Fibroblast of skin of back (primary cell): ENCODE measurements around the gene GAS1. TPM values are rescaled to one million over a fixed set of nuclear protein-coding genes. Genes with fewer than 3 reads are reported as not detected.
A peak's percentile ranks its signal among the peaks of the same experiment; 100 is the strongest.

Experiments
- DNase-seq: peaks from one replicate; pipeline ENCODE4 v3.0.0-alpha.2; 2013
- polyA plus RNA-seq, 2 experiments: library from polyadenylated mRNA; unstranded; fragments of 120-200 nt; gene quantifications; one replicate each; pipeline ENCODE4 v1.2.1, GENCODE V29; 2013; ENCODE audit not compliant: insufficient read length in 2 of 2

GAS1 gene
- polyA plus RNA-seq (2013, experiment 1 of 2; ENCODE audit: insufficient read length): 17.6 TPM
- polyA plus RNA-seq (2013, experiment 2 of 2; ENCODE audit: insufficient read length): 19.7 TPM

DNA sequence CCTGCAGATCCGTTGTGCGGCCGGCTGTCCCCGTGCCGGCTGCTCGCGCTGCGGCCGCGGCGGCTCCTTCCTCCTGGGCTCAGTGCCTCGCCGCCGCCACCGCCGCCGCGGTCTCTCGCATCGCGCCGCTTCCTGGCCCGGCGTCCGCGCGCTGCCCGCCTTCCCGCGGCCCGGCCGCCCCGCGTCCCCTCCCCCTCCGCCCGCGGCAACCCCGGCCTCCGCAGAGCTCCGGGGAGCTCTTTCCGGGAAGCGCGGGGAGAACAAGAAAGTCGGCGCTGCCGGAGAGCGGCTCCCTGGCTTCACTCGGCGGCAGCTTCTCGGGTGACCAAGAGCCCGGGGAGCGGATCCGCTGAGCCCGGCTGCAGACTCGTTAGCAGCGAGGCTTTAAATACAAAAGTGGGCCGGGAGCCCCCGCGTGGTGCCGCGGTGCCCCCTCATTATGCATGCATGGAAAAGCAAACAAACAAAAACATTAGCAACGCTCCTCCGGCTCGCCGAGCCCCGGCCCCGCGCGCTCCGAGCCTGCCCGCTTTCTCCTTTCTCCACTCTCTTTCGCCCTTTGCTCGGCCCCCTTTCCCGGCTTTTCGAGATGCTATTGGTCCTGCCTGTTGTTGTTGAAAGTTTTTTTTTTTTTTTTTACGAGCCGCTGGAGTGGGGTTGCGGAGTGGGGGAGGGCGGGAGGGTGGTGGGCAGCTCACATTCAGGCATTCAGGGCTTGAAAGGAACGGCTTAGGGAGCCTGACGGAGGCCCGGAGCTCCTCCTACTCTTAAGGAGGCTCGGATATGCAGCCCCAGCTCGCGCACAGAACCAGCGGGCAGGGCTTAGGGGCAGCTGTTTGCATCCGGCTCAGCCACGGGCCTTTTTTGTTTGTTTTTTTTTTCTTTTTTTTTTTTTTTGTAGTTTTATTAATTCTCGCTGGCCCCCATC lies at the start of gene GAS1:
Gene GAS1 (minus strand): TSS at position 361 of the 928 bp plus-strand sequence. CDS start 727 bp downstream, outside the sequence.
- peak; percentile 96 for DNase-seq

- no peak for DNase-seq
Observed at GRCh38 chr9:86994231-86994630, 46.9 kb upstream of the GAS1 start.

GRCh38 chr9:86993830-86994229 lies 46.5 kb upstream of the GAS1 start:
- DNase-seq: no peak

GRCh38 chr9:86991077-86991476 lies 43.8 kb upstream of the GAS1 start:
- no peak for DNase-seq

- DNase-seq: no peak
Observed at GRCh38 chr9:86990290-86990689, 43.0 kb upstream of the GAS1 start.

DNA sequence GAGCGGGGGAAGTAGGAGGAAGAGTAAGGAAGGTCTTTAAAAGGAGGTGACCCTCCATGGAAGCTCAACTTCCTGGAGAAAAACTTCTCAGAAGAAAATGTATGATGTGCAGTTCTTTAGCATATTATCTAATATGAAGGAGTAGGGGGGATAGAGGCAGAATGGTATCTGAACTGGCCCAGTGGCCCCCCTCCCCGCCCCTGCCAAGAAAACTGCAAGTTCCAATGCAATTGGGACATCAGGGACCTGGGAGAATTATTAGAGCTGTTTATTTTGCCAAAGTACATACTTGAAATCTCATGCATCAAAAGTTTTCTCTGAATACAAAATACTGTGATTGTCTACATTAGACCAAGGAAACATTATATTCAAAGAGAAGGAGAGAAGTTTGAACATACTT lies 40.6 kb upstream of the GAS1 start:
- no peak for DNase-seq

DNA sequence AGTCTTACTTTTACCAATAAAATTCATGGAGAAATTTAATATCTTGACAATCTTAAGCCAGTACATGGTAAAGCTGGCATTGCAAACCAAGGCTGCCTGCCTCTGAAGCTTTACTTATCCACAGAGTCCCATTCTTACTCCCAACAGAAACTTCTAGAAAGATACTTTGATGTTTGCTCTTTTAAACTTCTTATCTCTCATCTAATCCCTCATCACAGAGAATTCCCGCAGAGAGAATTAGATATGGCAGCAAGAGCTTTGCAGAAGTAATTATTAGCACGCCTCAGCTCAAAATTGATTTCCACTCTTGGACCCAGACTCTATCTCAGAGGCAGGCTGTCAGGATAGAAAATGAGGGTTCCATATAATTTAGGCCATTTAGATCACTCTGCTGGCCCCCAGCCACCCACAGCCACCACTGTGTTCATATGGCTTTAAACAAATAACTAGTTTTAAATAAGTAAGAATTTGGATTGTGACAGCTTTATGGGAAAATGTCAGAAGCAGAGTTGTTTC lies 37.9 kb upstream of the GAS1 start:
- DNase-seq: no peak

- DNase-seq: peak; percentile 78
Observed at GRCh38 chr9:86983620-86984259, 36.4 kb upstream of the GAS1 start.

DNA sequence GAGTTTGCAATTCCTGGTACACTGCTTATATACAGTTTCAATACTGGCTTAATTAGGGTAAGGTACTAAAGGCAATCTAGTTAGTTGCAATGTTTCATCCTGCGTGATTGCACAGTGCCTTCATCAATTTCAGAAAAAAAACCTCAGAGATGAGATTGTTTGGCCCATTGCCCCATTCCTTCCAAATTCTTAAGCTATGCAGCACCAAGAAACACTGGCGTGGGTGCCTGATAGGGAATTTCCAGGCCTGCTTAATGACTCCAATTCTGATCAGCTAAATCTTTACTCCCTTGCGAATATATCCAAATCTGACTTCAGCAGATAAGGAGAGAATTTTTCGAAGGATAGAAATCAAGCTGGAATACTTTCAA lies 35.9 kb upstream of the GAS1 start:
- DNase-seq: no peak

GRCh38 chr9:86980802-86981201 lies 33.5 kb upstream of the GAS1 start:
- DNase-seq: no peak

DNA sequence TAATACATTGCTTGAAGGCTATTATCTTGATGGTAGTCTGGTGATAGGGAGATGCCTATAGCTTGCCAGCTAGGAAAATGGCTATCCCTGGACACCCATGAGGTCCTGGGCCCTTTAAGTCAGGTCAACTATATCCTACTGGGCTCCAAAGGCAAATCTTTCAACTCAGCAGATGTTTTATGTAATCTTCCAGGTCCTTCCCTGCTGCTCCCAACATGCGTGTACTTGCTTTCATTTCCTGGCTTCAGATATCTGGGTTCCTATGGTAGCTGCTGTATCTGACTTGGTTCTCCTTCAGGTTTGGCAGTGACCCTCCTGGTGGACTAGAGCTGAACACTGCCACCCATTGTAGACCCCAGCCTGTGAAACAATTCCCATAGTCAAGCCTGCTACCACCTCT lies 32.4 kb upstream of the GAS1 start:
- DNase-seq: no peak

DNA sequence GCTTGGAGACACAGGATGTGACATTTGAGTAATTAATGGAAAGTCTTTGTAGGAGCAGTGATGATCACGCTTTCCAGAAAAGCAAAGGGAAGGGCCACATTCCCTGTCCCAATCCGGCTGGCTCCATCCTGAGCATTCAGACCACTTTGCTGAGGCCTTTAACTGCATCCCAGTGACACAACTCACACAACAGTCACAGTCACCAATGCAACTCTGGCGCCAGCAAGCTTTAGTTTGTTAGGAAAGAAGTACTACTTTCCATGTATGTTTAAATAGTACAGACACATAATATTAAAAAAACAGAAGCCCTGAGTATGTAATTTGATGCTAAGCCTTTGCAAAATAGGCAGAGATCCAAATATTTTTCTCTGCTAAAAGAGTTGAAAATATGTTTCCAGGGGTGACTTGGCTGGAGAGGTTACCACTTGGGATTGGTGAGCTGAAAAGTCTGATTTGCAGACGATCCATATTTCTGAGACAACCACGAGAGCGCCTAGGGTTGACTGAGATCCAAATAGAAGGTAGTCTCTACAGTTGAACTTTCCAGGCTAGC lies 31.7 kb upstream of the GAS1 start:
- peak; percentile 70 for DNase-seq

DNA sequence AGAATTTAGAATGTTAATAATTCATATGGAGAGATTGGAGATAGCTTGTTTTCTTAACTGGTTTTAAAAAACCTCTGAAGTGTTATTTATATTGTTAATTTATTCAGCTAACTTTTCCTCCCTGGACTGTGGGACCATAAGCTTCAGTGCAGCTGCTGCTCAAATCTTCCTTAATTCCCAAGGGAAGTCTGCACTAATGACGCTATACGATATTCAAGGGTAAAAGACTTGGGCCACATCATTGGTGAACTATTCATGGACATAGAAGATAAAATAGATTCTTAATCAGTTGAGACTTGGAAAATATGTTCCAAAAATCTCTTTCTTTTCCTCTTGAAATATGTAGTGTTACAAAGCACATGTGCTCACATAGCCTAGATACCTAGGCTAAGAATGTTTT lies 31.1 kb upstream of the GAS1 start:
- peak; percentile 67 for DNase-seq

GRCh38 chr9:86977205-86977835 lies 30.0 kb upstream of the GAS1 start:
- DNase-seq: peak; percentile 85

GRCh38 chr9:86975606-86976005 lies 28.3 kb upstream of the GAS1 start:
- no peak for DNase-seq

- no peak for DNase-seq
Observed at GRCh38 chr9:86975036-86975435, 27.7 kb upstream of the GAS1 start.

- no peak for DNase-seq
Observed at GRCh38 chr9:86974421-86974820, 27.1 kb upstream of the GAS1 start.

DNA sequence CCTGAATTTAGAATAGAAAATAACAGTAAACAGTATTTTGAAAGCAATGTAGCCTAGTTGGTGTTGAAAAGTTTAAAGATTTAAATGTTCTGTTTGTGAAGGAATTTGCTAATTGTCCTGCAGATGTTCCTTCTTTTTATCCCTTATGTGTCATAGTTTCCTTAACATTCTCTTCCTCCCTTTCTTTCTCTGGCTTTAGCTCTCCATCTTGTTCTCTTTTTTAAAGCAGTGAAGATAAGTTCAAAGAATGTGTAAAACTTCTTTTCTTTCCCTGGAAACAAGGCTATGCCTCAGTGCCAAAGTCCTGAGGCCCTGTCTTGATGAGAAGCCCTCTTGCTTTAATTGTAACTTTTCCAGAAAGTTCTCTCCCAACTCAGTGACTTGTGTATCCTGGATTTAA lies 24.4 kb upstream of the GAS1 start:
- no peak for DNase-seq

- DNase-seq: no peak
Observed at GRCh38 chr9:86968258-86968920, 21.1 kb upstream of the GAS1 start.

DNA sequence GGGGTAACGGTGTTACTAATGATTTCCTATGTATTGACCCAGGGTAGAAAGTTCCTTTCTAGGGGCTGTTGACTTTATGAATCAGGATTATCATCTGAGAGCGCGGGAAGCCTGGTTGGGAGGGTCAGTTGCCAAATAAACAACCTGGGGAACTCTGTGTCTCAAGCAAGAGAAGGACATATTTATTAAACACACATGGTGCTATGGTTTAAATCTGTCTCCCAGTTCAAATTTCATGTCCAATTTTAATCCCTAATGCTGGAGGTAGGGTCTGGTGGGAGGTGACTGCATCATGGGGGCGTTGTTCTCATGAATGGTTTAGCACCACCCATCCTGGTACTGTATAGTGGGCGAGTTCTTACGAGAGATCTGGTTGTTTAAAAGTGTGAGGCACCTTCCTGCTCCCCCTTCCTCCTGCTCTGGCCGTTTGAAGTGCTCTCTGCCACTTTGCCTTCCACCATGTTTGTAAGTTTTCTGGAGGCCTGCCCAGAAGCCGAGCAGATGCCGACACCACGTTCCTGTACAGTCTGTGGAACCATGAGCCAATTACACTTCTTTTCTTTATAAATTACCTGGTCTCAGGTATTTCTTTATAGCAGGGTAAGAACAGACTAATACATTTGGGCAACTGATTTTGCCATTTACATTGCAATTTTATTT lies 19.7 kb upstream of the GAS1 start:
- no peak for DNase-seq

DNA sequence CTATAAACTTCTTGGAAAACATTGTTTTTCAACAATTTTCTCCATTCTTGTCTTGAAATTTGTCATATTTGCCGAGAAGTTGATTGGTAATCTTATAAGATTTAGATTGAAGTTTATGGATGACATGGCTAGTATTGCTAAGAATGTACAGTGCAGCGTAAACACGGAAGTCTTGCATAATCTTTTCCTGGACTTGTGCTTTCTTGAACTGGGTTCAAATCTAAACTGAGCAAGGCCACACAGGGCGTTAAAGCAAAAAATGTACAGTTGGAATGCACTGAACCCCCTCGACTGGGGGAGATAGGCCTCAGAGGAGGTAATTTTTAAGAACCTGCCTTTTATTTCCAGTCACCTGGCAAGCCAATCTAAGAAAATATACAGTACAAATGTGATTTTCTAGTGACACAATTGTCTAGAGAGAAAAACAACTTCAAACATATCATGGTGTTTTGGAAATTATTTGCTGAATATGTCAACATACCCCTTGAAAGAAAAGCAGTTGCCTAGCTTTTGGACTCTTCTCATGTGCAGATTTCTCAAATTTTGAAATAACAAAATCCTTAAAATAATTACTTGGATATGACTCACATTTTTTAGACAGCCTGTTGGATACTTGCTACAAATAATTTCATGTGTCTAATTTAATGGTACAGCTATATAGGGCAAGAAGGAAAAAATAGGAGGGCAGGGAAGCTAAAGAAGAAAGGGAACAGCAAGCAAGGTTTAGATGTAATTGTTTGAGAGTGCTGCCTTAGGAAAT lies 18.5 kb upstream of the GAS1 start:
- DNase-seq: no peak
